BE2C (cell line): ENCODE data around the gene DVL1.

Experiments used
- DNase-seq: peaks from one replicate; pipeline ENCODE4 v3.0.0-alpha.2; 2020
- H3K27me3 ChIP-seq: fragments of 250-450 bp; sonication (Bioruptor Pico); 2 replicates; pipeline ENCODE4 v1.5.1; 2020; ENCODE audit warnings: mild to moderate bottlenecking
- H3K36me3 ChIP-seq: fragments of 250-450 bp; sonication (Bioruptor Pico); 2 replicates; pipeline ENCODE4 v1.5.1; 2020; ENCODE audit warnings: mild to moderate bottlenecking
- H3K4me1 ChIP-seq: fragments of 250-450 bp; sonication (Bioruptor Pico); 2 replicates; pipeline ENCODE4 v1.5.1; 2020
- H3K4me3 ChIP-seq: 2 replicates; pipeline ENCODE4 v1.5.1; 2011; ENCODE audit warnings: low read depth, low read length
- H3K9me3 ChIP-seq: fragments of 250-450 bp; sonication (Bioruptor Pico); 2 replicates; pipeline ENCODE4 v1.5.1; 2020
- TF ChIP-seq, protein P1 (sequence below): IDR thresholded peaks from 2 replicates; pipeline ENCODE4 v1.5.1; 2012; ENCODE audit warnings: mild to moderate bottlenecking, low read depth, low read length

The DVL1 gene

DNA sequence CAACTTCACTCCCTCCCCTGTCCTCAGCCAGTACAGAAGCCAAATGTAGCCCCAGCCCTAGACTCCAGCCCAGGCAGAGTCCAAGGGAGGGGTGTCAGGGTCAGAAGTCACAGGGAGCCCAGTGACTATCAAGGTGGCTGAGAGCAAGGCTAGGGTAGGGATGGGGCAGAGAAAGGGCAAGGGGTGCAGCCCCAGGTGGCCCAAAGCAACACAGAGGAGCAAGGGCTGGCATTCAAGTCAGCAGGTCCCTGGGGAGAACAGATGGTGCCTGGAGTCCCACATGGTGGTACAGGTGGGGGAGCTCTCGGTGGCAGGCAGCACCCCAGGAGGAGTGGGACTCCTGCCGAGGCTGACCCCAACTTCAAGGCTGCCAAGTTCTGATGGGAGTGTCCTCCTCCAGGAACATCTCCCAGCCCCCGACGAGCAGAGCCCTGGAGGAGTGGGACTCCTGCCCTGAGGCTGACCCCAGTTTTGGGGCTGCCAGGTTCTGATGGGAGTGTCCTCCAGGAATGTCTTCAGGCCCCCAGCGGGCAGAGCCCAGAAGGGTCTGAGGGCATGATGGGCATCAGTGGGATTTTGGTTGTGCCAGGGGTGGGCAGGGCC lies 3.7 kb upstream of the DVL1 start:
- peaks cover 24% of the 10 kb centered on the region for H3K4me1 ChIP-seq
- H3K4me3 ChIP-seq: no peak overlapping the region

DNA sequence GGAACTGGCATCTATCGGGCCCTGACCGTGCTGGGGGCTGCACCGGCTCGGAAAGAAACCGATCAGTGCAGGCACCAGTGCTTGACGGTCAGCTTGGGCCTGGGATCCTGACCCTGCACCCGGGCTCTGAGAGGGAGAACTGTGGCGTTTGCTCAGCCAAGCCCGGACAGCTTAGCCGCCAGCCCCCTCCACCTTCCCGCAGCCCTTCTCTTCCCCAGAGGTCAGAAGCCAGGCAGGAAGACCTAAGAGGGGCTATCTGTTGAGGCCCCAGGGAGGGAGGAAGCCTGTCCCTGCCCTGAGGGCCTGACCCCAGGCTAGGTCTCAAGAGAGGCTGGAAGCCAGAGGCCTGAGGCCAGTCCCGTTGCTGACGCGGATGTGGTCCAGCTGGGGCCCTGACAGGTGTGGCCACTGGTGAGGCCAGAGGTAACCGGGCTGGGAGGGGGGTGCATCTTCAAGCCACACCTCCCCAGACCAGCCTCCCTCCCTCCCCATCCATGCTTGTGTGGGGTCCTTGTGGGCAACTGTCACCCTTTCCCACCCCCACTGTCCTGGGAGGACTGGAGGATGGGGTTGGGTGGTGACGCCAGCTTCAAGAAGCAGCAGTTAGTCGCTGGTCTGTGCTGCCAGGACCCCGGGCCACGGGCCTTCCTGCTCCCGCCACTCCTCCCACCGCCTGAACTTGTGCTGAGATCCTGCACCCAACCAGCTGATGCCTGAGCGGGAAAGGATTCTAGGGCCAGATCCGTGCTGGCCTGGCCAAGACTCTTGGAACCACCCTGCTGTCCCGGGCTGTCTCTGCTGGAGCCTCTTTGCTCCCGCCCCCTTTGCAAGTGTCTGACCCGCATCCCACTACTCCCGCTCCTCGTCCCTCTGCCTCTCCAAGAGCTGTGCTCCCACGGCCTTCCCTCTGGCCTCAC lies 2.6 kb upstream of the DVL1 start:
- Histone ChIP-seq H3K27me3 (no peaks in the 10 kb centered on the region), H3K4me1 (peaks cover 27% of the 10 kb centered on the region), H3K4me3 (no peak overlapping the region), H3K9me3 (no peaks in the 10 kb centered on the region), H3K36me3 (no peaks in the 10 kb centered on the region)
- TF ChIP-seq, protein P1, sequence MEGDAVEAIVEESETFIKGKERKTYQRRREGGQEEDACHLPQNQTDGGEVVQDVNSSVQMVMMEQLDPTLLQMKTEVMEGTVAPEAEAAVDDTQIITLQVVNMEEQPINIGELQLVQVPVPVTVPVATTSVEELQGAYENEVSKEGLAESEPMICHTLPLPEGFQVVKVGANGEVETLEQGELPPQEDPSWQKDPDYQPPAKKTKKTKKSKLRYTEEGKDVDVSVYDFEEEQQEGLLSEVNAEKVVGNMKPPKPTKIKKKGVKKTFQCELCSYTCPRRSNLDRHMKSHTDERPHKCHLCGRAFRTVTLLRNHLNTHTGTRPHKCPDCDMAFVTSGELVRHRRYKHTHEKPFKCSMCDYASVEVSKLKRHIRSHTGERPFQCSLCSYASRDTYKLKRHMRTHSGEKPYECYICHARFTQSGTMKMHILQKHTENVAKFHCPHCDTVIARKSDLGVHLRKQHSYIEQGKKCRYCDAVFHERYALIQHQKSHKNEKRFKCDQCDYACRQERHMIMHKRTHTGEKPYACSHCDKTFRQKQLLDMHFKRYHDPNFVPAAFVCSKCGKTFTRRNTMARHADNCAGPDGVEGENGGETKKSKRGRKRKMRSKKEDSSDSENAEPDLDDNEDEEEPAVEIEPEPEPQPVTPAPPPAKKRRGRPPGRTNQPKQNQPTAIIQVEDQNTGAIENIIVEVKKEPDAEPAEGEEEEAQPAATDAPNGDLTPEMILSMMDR: no peak
- no peak for DNase-seq

More for the DNA sequence above, 3.7 kb upstream of the DVL1 start:
- Histone ChIP-seq H3K27me3 (no peaks in the 10 kb centered on the region), H3K9me3 (no peaks in the 10 kb centered on the region), H3K36me3 (no peaks in the 10 kb centered on the region)
- TF ChIP-seq, protein P1: no peak
- DNase-seq: no peak

DNA sequence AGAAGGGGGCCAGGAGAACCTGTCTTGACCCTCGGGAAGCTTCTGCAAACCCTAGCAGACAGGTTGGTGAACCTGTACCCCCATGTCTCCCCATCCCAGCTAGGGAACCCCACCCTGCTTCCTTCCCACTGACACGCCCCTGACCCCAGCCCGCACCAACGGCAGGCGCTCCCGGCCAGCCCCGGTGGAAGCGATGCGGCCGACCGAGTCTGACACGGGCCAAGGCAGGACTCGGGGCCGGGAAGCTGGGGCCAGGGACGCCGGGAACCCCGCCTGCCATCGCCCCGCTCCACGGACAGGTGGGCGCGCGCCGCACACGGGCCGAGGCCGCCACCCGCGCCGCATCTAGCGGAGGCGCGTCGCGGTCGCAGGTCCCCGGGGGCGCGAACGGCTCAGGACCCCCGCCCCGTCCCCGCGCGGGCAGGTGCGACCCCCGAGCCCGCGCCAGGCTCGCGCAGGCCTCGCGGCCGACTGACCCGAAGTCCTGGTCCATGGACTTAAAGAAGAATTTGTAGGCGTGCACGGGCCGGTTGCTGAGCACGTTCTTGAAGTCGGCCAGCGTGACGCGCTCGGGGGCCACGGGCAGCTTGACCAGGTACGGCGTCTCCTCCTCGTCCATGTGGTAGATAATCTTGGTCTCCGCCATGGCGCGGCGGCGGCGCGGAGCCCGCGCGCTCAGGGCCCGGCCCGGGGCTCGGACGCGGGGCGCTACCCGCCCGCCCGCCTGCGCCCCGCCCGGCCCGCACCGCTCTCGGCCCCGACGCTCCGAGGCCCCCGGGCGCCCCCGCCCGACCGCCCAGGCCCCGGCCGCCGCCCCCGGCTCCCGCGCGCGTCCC lies 580 bp downstream of the DVL1 start:
- Histone ChIP-seq H3K36me3 (no peaks in the 10 kb centered on the region), H3K27me3 (no peaks in the 10 kb centered on the region), H3K4me1 (peaks cover 24% of the 10 kb centered on the region), H3K4me3 (peak overlapping the region; percentile 86), H3K9me3 (no peaks in the 10 kb centered on the region)
- DNase-seq: no peak
- TF ChIP-seq, protein P1: no peak

DNA sequence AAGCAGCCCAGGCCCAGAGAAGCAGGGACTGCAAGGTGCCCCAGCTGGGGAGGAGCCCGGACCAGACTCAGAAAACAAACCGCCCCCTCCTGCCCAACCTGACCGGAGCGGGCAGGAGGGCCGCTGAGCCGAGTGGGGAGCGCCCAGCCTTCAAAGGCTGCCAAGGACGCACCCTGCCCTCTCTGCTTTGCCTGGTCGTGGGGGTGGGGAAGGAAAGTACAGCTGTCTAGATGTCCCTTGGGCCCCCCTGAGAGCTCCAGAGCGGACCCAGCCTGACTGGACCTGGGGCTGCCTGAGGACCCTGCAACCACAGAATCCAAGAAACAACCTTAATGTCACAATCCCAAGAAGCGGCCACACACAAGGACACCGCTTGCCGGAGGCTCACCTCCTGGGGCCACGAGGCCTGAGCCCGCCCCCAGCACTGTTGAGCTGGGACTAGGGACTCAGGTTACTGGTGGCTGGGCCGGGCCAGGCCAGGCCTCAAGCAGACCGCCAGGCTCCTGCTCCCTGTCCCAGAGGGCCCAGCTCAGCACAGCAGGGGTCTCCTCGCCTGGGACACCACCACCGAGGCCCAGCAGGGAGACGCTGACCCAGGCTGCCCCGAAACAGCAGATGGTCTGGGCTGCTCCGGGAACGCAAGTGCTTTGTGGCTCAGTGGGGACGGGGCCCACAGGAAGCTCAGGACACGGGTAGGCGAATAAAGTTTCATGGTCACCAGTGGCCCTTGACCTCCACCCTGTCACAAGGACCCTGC lies 1.4 kb downstream of the DVL1 start:
- H3K4me3 ChIP-seq: peak overlapping the region; percentile 86
- no peaks in the 10 kb centered on the region for H3K9me3 ChIP-seq
- no peaks in the 10 kb centered on the region for H3K27me3 ChIP-seq
- peaks cover 18% of the 10 kb centered on the region for H3K4me1 ChIP-seq
- TF ChIP-seq, protein P1: no peak
- H3K36me3 ChIP-seq: no peaks in the 10 kb centered on the region
- peak; percentile 52 for DNase-seq

DNA sequence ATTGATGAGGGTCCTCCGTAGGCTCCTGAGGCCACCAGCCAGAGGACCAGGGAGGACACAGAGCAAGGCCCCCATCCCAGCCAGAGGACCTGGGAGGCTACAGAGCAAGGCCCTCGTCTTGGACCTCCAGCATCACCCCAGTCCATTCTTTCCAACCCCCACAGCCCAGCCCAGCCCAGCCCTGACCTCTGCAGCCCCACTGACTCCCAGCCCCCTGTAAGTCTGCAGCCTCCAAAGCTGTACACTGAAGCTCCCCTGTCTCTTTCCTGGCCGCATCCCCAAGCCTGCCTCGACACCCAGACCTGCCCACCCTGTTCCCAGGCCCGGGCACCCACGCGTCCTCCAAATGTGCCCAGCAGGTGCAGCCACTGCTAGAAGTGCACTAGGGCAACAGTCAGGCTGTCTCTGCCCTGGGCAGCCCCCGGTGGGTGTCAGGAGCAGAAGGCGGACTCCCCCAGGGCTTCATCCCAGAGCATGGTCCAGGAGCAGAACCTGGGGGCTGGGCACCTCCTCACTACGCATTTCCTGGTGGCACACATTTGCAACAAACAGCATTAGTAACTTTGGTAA lies 2.1 kb downstream of the DVL1 start:
- Histone ChIP-seq H3K36me3 (peaks cover under 1% of the 10 kb centered on the region; the same call in 1 of the 2 replicates), H3K27me3 (no peaks in the 10 kb centered on the region), H3K4me1 (peaks cover 10% of the 10 kb centered on the region), H3K4me3 (peak overlapping the region; percentile 86), H3K9me3 (no peaks in the 10 kb centered on the region)
- TF ChIP-seq, protein P1: no peak
- no peak for DNase-seq
